Lower lobe of right lung (tissue), 2 donors: ENCODE results near the gene WAC. TPM values are rescaled to one million over a fixed set of nuclear protein-coding genes. Genes with fewer than 3 reads are reported as not detected.

ENCODE experiments used
- ATAC-seq, 2 donors: fragments of 200-7000 bp; cut with Tn5 transposase; one replicate each; pipeline ENCODE4 v1.9.1; 2020 to 2022; ENCODE audit warnings: mild to moderate bottlenecking in 2 of 2, moderate library complexity in 2 of 2
- DNase-seq: peaks from one replicate; pipeline ENCODE4 v3.0.0-alpha.2; 2020
- H3K27ac ChIP-seq: fragments of 200-600 bp; one replicate; pipeline ENCODE4 v1.8.0; 2022
- H3K27me3 ChIP-seq: fragments of 200-600 bp; one replicate; pipeline ENCODE4 v1.8.0; 2022; ENCODE audit warnings: low read depth
- H3K36me3 ChIP-seq: fragments of 200-600 bp; one replicate; pipeline ENCODE4 v1.8.0; 2022; ENCODE audit warnings: mild to moderate bottlenecking
- H3K4me1 ChIP-seq: fragments of 200-600 bp; one replicate; pipeline ENCODE4 v1.8.0; 2022
- H3K4me3 ChIP-seq: fragments of 200-600 bp; one replicate; pipeline ENCODE4 v1.8.0; 2022; ENCODE audit warnings: mild to moderate bottlenecking
- H3K9me3 ChIP-seq: fragments of 200-600 bp; one replicate; pipeline ENCODE4 v1.8.0; 2022
- CTCF ChIP-seq: fragments of 200-600 bp; IDR thresholded peaks from one replicate; pipeline ENCODE4 v1.8.0; 2022; ENCODE audit warnings: antibody characterized with exemption, mild to moderate bottlenecking
- intact Hi-C: fragments of 100-400 bp; cut with DNase I; formaldehyde crosslinking; loops from one replicate; pipeline ENCODE4 v1.11.0; 2022
- total RNA-seq: library from RNA; stranded (reverse); fragmentation: NEBNext Ultra II Directional; extraction: Animal tissue kit (Norgen Biotek cat#: 25700); gene quantifications from one replicate; pipeline ENCODE4 v1.2.1, GENCODE V29; 2021
- donor health status: DM: no; HTN: yes; CAD: no; lungs with severe emphysema.

Gene WAC
- total RNA-seq, 1 donor from 2014 or later: 123 TPM

GRCh38 chr10:28580825-28581224, 47.9 kb downstream of the WAC start:
- H3K4me1 ChIP-seq: peaks cover 62% of the 10 kb centered on the region
- intact Hi-C loops: no loop called here
- no peak for DNase-seq

GRCh38 chr10:28581916-28582315, 49.0 kb downstream of the WAC start:
- DNase-seq (no peak), ATAC-seq (no peak)
- no peak for TF ChIP-seq CTCF
- no peak overlapping the region for H3K4me3 ChIP-seq
- intact Hi-C loops: no loop called here
- H3K4me1 ChIP-seq: peaks cover 62% of the 10 kb centered on the region
- H3K27me3 ChIP-seq: no peaks in the 10 kb centered on the region
- no peak overlapping the region for H3K27ac ChIP-seq
- peaks cover 46% of the 10 kb centered on the region for H3K36me3 ChIP-seq
- no peaks in the 10 kb centered on the region for H3K9me3 ChIP-seq

More at GRCh38 chr10:28580825-28581224, 47.9 kb downstream of the WAC start:
- ATAC-seq: peak in 1 of 2 donors; percentile 34
- Histone ChIP-seq H3K4me3 (no peak overlapping the region), H3K27ac (no peak overlapping the region), H3K36me3 (peaks cover 37% of the 10 kb centered on the region), H3K27me3 (no peaks in the 10 kb centered on the region), H3K9me3 (no peaks in the 10 kb centered on the region)
- no peak for TF ChIP-seq CTCF

- no peaks in the 10 kb centered on the region for H3K27me3 ChIP-seq
- ATAC-seq (no peak), DNase-seq (no peak)
- peaks cover 73% of the 10 kb centered on the region for H3K4me1 ChIP-seq
- H3K9me3 ChIP-seq: no peaks in the 10 kb centered on the region
- H3K27ac ChIP-seq: no peak overlapping the region
- TF ChIP-seq CTCF: no peak
- no peak overlapping the region for H3K4me3 ChIP-seq
- intact Hi-C loops: no loop called here
- H3K36me3 ChIP-seq: peaks cover 53% of the 10 kb centered on the region
Measured at GRCh38 chr10:28585076-28585475, 52.2 kb downstream of the WAC start.

- TF ChIP-seq CTCF: no peak
- intact Hi-C loops: no loop called here
- Histone ChIP-seq H3K36me3 (peaks cover 64% of the 10 kb centered on the region), H3K4me3 (no peak overlapping the region), H3K27me3 (no peaks in the 10 kb centered on the region), H3K27ac (no peak overlapping the region), H3K9me3 (no peaks in the 10 kb centered on the region), H3K4me1 (peaks cover 63% of the 10 kb centered on the region)
- ATAC-seq: no peak
- no peak for DNase-seq
Measured at GRCh38 chr10:28586176-28586575, 53.3 kb downstream of the WAC start.

- Histone ChIP-seq H3K27ac (peak overlapping the region; percentile 53), H3K36me3 (peaks cover 71% of the 10 kb centered on the region)
- TF ChIP-seq CTCF: no peak
Measured at GRCh38 chr10:28587270-28587969, 54.5 kb downstream of the WAC start.

More at GRCh38 chr10:28587270-28587969, 54.5 kb downstream of the WAC start:
- intact Hi-C loops: no loop called here
- Histone ChIP-seq H3K4me1 (peaks cover 51% of the 10 kb centered on the region), H3K4me3 (no peak overlapping the region), H3K27me3 (no peaks in the 10 kb centered on the region), H3K9me3 (no peaks in the 10 kb centered on the region)
- DNase-seq (no peak), ATAC-seq (peak; percentile 69 to 72)
